ENCODE measurements around the gene PLCL2. TPM values are rescaled to one million over a fixed set of nuclear protein-coding genes. Genes with fewer than 3 reads are reported as not detected.

Gene PLCL2
- total RNA-seq, 1 donor from 2014 or later, result 64.5 TPM

- DNase-seq, result no peak
- ATAC-seq (ENCODE audit: poor library complexity), result no peak
- intact Hi-C loops (cut with DNase I), result no loop called here
Observed at GRCh38 chr3:16887130-16887529, 2.4 kb downstream of the PLCL2 start.

DNA sequence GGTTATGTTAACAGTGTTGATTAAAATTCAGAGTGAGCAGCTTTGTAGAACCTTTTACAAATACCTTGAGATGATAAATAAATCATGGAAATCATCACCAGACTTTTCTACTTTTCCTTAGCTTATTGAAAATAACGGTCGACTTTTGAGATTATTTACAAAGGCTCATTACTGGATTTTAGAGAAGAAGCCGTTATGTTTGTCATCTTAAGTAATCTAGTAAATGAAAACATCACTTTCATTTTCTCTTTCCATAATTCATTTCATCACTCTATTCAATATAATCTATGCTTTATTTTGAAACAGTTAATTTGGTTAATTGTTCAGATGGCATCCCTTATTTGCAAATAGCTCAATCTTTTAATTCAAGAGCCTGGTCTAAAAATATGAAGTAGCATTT, 3.6 kb downstream of the PLCL2 start:
- no peak for DNase-seq
- intact Hi-C loops (cut with DNase I), result no loop called here
- ATAC-seq (ENCODE audit: poor library complexity), result no peak

DNA sequence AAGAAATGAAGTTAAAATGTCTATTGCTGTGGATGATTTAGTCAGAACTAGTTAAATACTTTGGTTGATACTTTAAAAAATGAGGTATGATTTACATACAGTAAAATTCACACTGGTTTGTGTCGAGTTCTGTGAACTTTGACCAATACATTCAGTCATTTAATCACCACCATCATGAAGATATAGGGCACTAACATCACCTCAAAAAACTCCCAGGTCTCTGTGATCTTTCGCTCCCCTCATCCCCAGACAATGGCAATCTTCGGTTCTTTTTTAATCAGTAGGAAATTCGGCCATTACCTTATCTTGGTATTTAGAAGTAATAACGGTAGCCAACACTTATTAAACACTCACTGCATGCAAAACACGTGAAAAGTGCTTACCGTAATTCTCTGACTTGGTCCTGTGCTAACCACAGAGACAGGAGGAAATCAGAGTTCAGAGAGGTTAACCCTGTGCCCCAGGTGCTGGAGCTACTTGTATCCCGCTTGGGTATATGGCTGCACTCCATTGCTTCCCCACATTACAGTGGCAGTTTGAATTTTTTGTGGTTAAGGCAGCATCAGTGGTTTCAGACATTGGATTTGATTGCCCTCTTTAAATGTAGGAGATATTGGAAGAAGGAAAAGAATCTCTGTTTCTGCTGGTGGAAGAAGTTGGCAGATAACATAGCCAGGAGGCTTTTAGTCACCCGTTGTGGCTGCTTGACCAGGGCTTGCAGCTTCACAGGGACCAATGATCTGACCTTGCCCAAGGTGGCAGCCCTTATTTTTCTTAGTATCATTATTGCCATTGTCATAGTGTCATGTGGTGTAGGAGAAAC, 4.2 kb downstream of the PLCL2 start:
- no peak for DNase-seq
- ATAC-seq (ENCODE audit: poor library complexity), result no peak
- intact Hi-C loops (cut with DNase I), result no loop called here

DNA sequence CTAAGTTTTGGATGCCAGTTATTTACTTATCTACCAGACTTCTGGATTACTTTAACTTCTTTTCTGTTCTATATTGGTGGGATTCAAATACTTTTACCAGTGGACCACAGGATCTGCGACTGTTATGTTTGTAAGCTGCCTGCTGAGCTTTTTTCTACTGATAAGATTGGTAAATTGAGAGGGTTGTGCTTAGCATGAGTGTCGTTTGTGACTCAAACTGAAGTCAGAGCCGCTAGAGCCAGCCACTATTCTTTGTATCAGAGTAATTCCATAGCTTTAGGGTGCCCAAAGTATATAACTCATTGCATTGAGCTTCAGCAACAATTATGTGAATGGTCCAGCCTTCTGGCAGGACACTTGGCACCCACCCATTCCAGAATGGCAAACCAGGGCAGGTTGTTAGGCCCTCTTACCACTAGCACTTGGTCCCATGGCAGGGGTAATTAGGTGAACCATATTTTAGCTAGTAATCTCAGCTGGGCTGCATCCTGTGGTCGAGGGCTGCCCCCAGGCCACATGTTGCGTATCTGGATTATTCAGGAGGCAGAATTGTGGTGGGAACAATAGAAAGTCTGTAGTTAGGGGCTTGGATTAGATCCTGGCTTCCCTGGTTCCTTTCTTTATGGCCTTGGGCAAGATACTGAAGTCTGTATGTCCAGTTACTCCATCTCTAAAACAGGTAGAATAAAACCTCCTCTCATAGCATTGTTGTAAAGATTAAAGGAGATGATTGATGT, 6.0 kb downstream of the PLCL2 start:
- DNase-seq (no peak), ATAC-seq (ENCODE audit: poor library complexity) (peak; percentile 25)
- intact Hi-C loops (cut with DNase I), result loop anchor here (10.0 kb wide), 1 partner anchor 146 kb away; no protein-coding TSS in a partner anchor

GRCh38 chr3:16893618-16894200, 9.0 kb downstream of the PLCL2 start:
- intact Hi-C loops (cut with DNase I), result loop anchor here (10.0 kb wide), 1 partner anchor 149 kb away; no protein-coding TSS in a partner anchor
- ATAC-seq (ENCODE audit: poor library complexity), result no peak
- DNase-seq, result no peak

DNA sequence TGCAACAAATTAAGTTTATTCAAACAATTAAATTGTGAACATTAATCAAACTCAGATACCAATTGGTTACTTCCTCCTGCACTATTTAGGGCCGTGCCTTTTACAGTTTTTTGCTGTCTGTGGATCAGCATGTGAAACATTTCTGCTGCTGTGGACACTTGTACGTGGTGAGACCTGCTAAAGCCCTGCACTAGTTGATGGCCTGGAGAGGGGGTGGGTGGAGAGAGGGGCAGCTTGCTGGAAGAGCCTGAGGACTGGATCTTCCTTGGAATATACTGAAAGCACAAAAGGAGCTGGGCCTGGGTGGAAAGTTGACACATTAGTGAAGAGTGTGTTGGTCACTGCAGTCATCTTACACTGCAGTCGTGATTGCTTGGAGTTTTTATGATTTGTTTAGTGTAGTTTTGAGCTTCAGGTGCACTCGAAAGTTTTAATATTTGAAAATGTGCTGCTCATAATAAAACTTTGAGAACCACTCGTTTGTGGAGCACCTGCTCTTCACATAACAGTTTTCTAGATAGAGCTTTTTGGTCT, 11.4 kb downstream of the PLCL2 start:
- intact Hi-C loops (cut with DNase I), result loop anchor here (10.0 kb wide), 1 partner anchor 151 kb away; no protein-coding TSS in a partner anchor
- no peak for ATAC-seq (ENCODE audit: poor library complexity)
- DNase-seq, result no peak

- intact Hi-C loops (cut with DNase I), result loop anchor here (10.0 kb wide), 1 partner anchor 152 kb away; no protein-coding TSS in a partner anchor
- ATAC-seq (ENCODE audit: poor library complexity) (no peak), DNase-seq (no peak)
Observed at GRCh38 chr3:16896820-16897219, 12.1 kb downstream of the PLCL2 start.

- intact Hi-C loops (cut with DNase I), result loop anchor here (10.0 kb wide), 1 partner anchor 153 kb away; no protein-coding TSS in a partner anchor
- no peak for ATAC-seq (ENCODE audit: poor library complexity)
- no peak for DNase-seq
Observed at GRCh38 chr3:16897254-16897926, 12.6 kb downstream of the PLCL2 start.

DNA sequence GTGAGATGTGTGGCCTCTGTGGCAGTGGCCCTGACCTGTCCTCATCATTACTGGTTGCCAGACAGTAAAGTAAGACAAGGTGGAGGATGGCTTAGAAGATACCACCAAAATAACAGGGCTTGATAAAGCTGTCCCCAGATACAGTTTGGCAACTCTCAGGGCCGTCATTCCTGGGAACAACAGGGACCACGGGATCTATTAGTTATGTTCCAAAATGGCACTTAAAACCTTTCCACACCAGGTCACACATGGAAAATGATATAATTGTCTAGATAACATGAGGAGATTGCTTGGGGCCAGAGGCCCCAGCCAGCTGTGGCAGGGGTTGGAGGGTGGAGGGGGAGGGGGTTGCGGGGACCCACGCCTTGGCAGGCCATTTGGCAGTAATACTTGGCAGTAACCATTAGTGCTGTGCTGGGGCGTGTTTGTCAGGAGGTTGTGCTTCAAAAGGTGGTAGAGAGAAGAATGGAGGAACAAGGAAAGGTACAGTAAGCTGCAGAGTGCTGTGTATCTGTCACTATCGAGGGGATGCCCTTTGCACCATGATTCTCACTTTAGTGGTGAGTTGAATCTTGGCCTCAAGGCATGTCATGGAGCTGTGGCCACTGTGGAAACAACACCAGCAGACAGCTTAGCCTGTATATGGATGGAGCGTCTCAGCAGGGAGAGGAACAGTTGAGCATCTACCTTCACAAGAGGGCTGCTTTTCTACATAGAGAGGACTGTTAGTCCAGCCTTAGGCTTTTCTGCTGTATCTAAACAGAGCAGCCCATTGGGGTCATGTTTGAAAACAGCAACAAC, 14.0 kb downstream of the PLCL2 start:
- peak; percentile 87 for ATAC-seq (ENCODE audit: poor library complexity)
- intact Hi-C loops (cut with DNase I), result loop anchor here (10.0 kb wide), 1 partner anchor 154 kb away; no protein-coding TSS in a partner anchor

GRCh38 chr3:16899919-16900318, 15.2 kb downstream of the PLCL2 start:
- DNase-seq, result no peak
- intact Hi-C loops (cut with DNase I), result loop anchor here (10.0 kb wide), 1 partner anchor 155 kb away; no protein-coding TSS in a partner anchor
- no peak for ATAC-seq (ENCODE audit: poor library complexity)

More for the DNA sequence above, 14.0 kb downstream of the PLCL2 start:
- peak; percentile 71 for DNase-seq

DNA sequence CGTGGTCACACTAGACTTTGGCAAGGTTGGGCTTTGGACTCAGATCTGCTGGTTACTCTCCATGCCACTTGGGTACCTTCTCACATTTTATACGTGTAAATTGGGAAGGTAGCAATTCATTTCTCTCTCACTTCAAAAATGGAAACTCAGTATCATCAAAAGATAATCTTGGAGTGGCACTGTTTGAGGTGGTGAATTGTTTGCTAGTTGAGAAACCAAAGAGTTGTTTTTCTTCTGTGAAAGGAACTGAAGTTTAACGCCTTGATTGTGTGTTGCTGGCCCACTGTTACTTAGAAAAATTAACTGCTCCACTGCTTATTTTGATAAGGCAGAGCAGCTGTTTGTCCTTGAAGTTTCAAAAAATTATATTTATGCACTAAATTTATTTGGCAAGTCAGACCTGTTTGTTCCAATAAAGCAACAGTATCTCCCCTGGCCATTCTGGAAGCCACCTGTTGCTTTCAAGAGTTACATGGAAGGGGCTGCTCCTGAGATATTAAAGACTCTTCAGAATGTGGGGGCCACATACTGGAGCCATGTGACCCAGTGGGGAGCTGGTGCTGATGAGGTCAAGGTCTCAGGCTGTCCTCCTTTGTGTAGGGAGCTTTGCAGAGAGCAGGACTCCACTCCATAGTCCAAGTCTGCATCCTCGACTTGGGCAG, 16.2 kb downstream of the PLCL2 start:
- intact Hi-C loops (cut with DNase I), result no loop called here
- ATAC-seq (ENCODE audit: poor library complexity) (peak; percentile 34), DNase-seq (no peak)

- no peak for DNase-seq
- intact Hi-C loops (cut with DNase I), result no loop called here
Observed at GRCh38 chr3:16904423-16905417, 20.0 kb downstream of the PLCL2 start.

DNA sequence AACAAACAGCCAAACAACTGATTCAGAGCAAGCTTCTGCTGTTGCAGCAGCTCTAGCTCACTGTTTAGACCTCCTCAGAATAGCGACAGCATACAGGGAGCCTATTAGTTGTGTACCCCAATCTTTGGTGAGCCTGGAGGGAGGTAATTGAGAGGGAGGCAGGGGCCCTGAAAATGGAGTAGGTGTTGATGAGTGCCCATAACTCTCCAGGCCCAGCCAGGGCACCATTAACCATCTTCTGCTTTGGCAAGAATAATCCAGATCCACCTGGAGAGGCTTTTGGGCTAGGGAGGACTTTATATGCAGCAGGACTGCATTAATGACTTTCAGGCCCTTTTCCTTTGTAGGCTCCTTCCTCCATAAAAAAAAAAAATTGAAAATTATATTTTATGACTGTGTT, 20.9 kb downstream of the PLCL2 start:
- intact Hi-C loops (cut with DNase I), result no loop called here
- ATAC-seq (ENCODE audit: poor library complexity), result no peak
- DNase-seq, result no peak

More at GRCh38 chr3:16904423-16905417, 20.0 kb downstream of the PLCL2 start:
- ATAC-seq (ENCODE audit: poor library complexity), result no peak

GRCh38 chr3:16906682-16907081, 21.9 kb downstream of the PLCL2 start:
- intact Hi-C loops (cut with DNase I), result no loop called here
- no peak for DNase-seq
- peak; percentile 63 for ATAC-seq (ENCODE audit: poor library complexity)

DNA sequence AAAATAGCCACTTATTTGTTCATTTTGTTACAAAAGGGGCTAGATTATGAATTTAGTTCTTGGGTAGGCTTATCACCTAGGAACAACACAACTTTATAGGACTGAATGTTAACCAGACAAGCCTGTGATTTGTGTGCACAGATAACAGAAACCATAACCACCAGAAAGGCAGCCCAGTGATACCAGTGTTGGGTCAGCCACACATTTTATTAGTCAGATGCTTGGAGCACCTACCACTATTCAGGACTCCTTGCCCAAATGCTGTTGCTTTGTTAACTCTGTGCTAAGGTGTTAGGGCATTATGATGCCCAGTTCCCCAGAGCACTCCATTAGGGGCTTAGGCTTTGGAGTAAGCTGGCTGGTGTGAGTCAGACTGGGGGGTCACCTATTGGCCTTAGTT, 22.5 kb downstream of the PLCL2 start:
- no peak for ATAC-seq (ENCODE audit: poor library complexity)
- intact Hi-C loops (cut with DNase I), result no loop called here
- no peak for DNase-seq
